A172 (cell line): ENCODE data around the gene SSR1. TPM values are rescaled to one million over a fixed set of nuclear protein-coding genes. Genes with fewer than 3 reads are reported as not detected.

Experiments used
- DNase-seq: peaks from one replicate; pipeline ENCODE4 v3.0.0-alpha.2; 2015; ENCODE audit warnings: low spot score
- total RNA-seq: library from RNA; depleted of rRNA; stranded (reverse); fragments of >200 nt; shearing (Covaris generic); gene quantifications from 2 replicates; pipeline ENCODE4 v1.2.3, GENCODE V29; 2014

Gene SSR1
- total RNA-seq, 1 experiment from 2014 or later, result 110 TPM

- no peak for DNase-seq
Observed at GRCh38 chr6:7258231-7258763, 54.7 kb downstream of the SSR1 start.

- no peak for DNase-seq
Observed at GRCh38 chr6:7257521-7258230, 55.3 kb downstream of the SSR1 start.

GRCh38 chr6:7256785-7257184 is 56.2 kb downstream of the SSR1 start:
- DNase-seq, result no peak

- DNase-seq, result no peak
Observed at GRCh38 chr6:7255918-7256317, 57.1 kb downstream of the SSR1 start.

GRCh38 chr6:7254980-7255835 is 57.8 kb downstream of the SSR1 start:
- no peak for DNase-seq

- DNase-seq, result no peak
Observed at GRCh38 chr6:7252390-7252789, 60.6 kb downstream of the SSR1 start.

GRCh38 chr6:7251646-7252260 is 61.2 kb downstream of the SSR1 start:
- no peak for DNase-seq

GRCh38 chr6:7250812-7251211 is 62.2 kb downstream of the SSR1 start:
- DNase-seq, result no peak

- no peak for DNase-seq
Observed at GRCh38 chr6:7249946-7250643, 62.9 kb downstream of the SSR1 start.

- no peak for DNase-seq
Observed at GRCh38 chr6:7249391-7249790, 63.6 kb downstream of the SSR1 start.

GRCh38 chr6:7247828-7248227 is 65.2 kb downstream of the SSR1 start:
- DNase-seq, result no peak

GRCh38 chr6:7247179-7247456 is 65.9 kb downstream of the SSR1 start:
- DNase-seq, result no peak

- no peak for DNase-seq
Observed at GRCh38 chr6:7246401-7247178, 66.4 kb downstream of the SSR1 start.

GRCh38 chr6:7245668-7246393 is 67.2 kb downstream of the SSR1 start:
- no peak for DNase-seq

- peak; percentile 60 for DNase-seq
Observed at GRCh38 chr6:7243179-7243981, 69.6 kb downstream of the SSR1 start.

- no peak for DNase-seq
Observed at GRCh38 chr6:7242835-7243178, 70.2 kb downstream of the SSR1 start.

GRCh38 chr6:7241709-7242645 is 71.0 kb downstream of the SSR1 start:
- DNase-seq, result no peak

- no peak for DNase-seq
Observed at GRCh38 chr6:7241160-7241559, 71.8 kb downstream of the SSR1 start.

- no peak for DNase-seq
Observed at GRCh38 chr6:7240351-7240750, 72.6 kb downstream of the SSR1 start.
